Activated T-cell treated with anti-CD3 and anti-CD28 coated beads, Interleukin-2, amount 50 U/mL, for 24 hours (primary cell): ENCODE data around the gene SPTBN5.

Experiments
- DNase-seq: peaks from one replicate; pipeline ENCODE4 v3.0.0-alpha.2; 2020
- H3K27ac Mint-ChIP-seq: 2 replicates; pipeline ENCODE4 v1.8.0; 2020; ENCODE audit warnings: mild to moderate bottlenecking, mixed read lengths
- H3K27me3 Mint-ChIP-seq: 2 replicates; pipeline ENCODE4 v1.8.0; 2020; ENCODE audit warnings: mixed read lengths
- H3K36me3 Mint-ChIP-seq: 2 replicates; pipeline ENCODE4 v1.8.0; 2020; ENCODE audit warnings: low read depth, mixed read lengths
- H3K4me1 Mint-ChIP-seq: 2 replicates; pipeline ENCODE4 v1.8.0; 2020; ENCODE audit warnings: low read depth, mixed read lengths
- H3K4me3 Mint-ChIP-seq: 2 replicates; pipeline ENCODE4 v1.8.0; 2020; ENCODE audit warnings: mild to moderate bottlenecking, moderate library complexity, mixed read lengths
- H3K9me3 Mint-ChIP-seq: 2 replicates; pipeline ENCODE4 v1.8.0; 2020; ENCODE audit warnings: mixed read lengths

SPTBN5 gene

GRCh38 chr15:41851167-41851523 is 42.7 kb downstream of the SPTBN5 start:
- no peaks in the 10 kb centered on the region for H3K9me3 Mint-ChIP-seq
- H3K27me3 Mint-ChIP-seq: no peaks in the 10 kb centered on the region
- H3K36me3 Mint-ChIP-seq: peaks cover 28% of the 10 kb centered on the region
- peaks cover 8% of the 10 kb centered on the region for H3K4me1 Mint-ChIP-seq
- H3K4me3 Mint-ChIP-seq: no peak overlapping the region
- H3K27ac Mint-ChIP-seq: no peak overlapping the region
- DNase-seq: no peak

- H3K36me3 Mint-ChIP-seq: peaks cover 34% of the 10 kb centered on the region
- H3K4me3 Mint-ChIP-seq: no peak overlapping the region
- H3K9me3 Mint-ChIP-seq: no peaks in the 10 kb centered on the region
- H3K4me1 Mint-ChIP-seq: peaks cover 8% of the 10 kb centered on the region
- DNase-seq: no peak
- no peaks in the 10 kb centered on the region for H3K27me3 Mint-ChIP-seq
- no peak overlapping the region for H3K27ac Mint-ChIP-seq
Measured at GRCh38 chr15:41850482-41851166, 43.2 kb downstream of the SPTBN5 start.

- Mint-ChIP-seq H3K4me3 (no peak overlapping the region), H3K4me1 (peaks cover 8% of the 10 kb centered on the region), H3K36me3 (peaks cover 37% of the 10 kb centered on the region), H3K27me3 (no peaks in the 10 kb centered on the region), H3K27ac (no peak overlapping the region), H3K9me3 (no peaks in the 10 kb centered on the region)
- DNase-seq: no peak
Measured at GRCh38 chr15:41849861-41850260, 44.0 kb downstream of the SPTBN5 start.

GRCh38 chr15:41849204-41849603 is 44.6 kb downstream of the SPTBN5 start:
- no peaks in the 10 kb centered on the region for H3K27me3 Mint-ChIP-seq
- no peak for DNase-seq
- H3K4me3 Mint-ChIP-seq: no peak overlapping the region
- H3K4me1 Mint-ChIP-seq: peaks cover 8% of the 10 kb centered on the region
- peak overlapping the region; percentile 56 for H3K27ac Mint-ChIP-seq
- peaks cover 43% of the 10 kb centered on the region for H3K36me3 Mint-ChIP-seq
- no peaks in the 10 kb centered on the region for H3K9me3 Mint-ChIP-seq

GRCh38 chr15:41848631-41849030 is 45.2 kb downstream of the SPTBN5 start:
- H3K36me3 Mint-ChIP-seq: peaks cover 47% of the 10 kb centered on the region
- H3K27ac Mint-ChIP-seq: peak overlapping the region; percentile 53
- no peaks in the 10 kb centered on the region for H3K9me3 Mint-ChIP-seq
- peaks cover 8% of the 10 kb centered on the region for H3K4me1 Mint-ChIP-seq
- no peak overlapping the region for H3K4me3 Mint-ChIP-seq
- peak; percentile 60 for DNase-seq
- no peaks in the 10 kb centered on the region for H3K27me3 Mint-ChIP-seq

GRCh38 chr15:41847981-41848380 is 45.9 kb downstream of the SPTBN5 start:
- Mint-ChIP-seq H3K9me3 (no peaks in the 10 kb centered on the region), H3K4me1 (peaks cover 8% of the 10 kb centered on the region), H3K4me3 (no peak overlapping the region), H3K27me3 (no peaks in the 10 kb centered on the region), H3K36me3 (peaks cover 52% of the 10 kb centered on the region), H3K27ac (peak overlapping the region; percentile 53)
- DNase-seq: no peak

- Mint-ChIP-seq H3K9me3 (no peaks in the 10 kb centered on the region), H3K36me3 (peaks cover 54% of the 10 kb centered on the region), H3K27ac (no peak overlapping the region), H3K4me3 (no peak overlapping the region), H3K27me3 (no peaks in the 10 kb centered on the region), H3K4me1 (peaks cover 8% of the 10 kb centered on the region)
- no peak for DNase-seq
Measured at GRCh38 chr15:41847206-41847605, 46.6 kb downstream of the SPTBN5 start.

- no peaks in the 10 kb centered on the region for H3K9me3 Mint-ChIP-seq
- H3K36me3 Mint-ChIP-seq: peaks cover 63% of the 10 kb centered on the region
- H3K27me3 Mint-ChIP-seq: no peaks in the 10 kb centered on the region
- H3K4me1 Mint-ChIP-seq: peaks cover 8% of the 10 kb centered on the region
- H3K4me3 Mint-ChIP-seq: no peak overlapping the region
- H3K27ac Mint-ChIP-seq: no peak overlapping the region
- DNase-seq: no peak
Measured at GRCh38 chr15:41844814-41845213, 49.0 kb downstream of the SPTBN5 start.

- H3K9me3 Mint-ChIP-seq: no peaks in the 10 kb centered on the region
- no peak overlapping the region for H3K4me3 Mint-ChIP-seq
- H3K4me1 Mint-ChIP-seq: peaks cover 4% of the 10 kb centered on the region
- H3K27ac Mint-ChIP-seq: peak overlapping the region; percentile 61
- DNase-seq: no peak
- no peaks in the 10 kb centered on the region for H3K27me3 Mint-ChIP-seq
- H3K36me3 Mint-ChIP-seq: peaks cover 58% of the 10 kb centered on the region
Measured at GRCh38 chr15:41843571-41843970, 50.3 kb downstream of the SPTBN5 start.

- Mint-ChIP-seq H3K4me3 (no peak overlapping the region), H3K9me3 (no peaks in the 10 kb centered on the region), H3K4me1 (peaks cover 1% of the 10 kb centered on the region), H3K27ac (peak overlapping the region; percentile 27), H3K27me3 (no peaks in the 10 kb centered on the region), H3K36me3 (peaks cover 50% of the 10 kb centered on the region)
- no peak for DNase-seq
Measured at GRCh38 chr15:41842229-41842628, 51.6 kb downstream of the SPTBN5 start.

- H3K9me3 Mint-ChIP-seq: no peaks in the 10 kb centered on the region
- no peaks in the 10 kb centered on the region for H3K27me3 Mint-ChIP-seq
- no peak for DNase-seq
- H3K4me1 Mint-ChIP-seq: peaks cover 2% of the 10 kb centered on the region
- H3K4me3 Mint-ChIP-seq: no peak overlapping the region
- no peak overlapping the region for H3K27ac Mint-ChIP-seq
- H3K36me3 Mint-ChIP-seq: peaks cover 45% of the 10 kb centered on the region
Measured at GRCh38 chr15:41841131-41841530, 52.7 kb downstream of the SPTBN5 start.

- no peak overlapping the region for H3K4me3 Mint-ChIP-seq
- peaks cover 2% of the 10 kb centered on the region for H3K4me1 Mint-ChIP-seq
- no peak for DNase-seq
- H3K27me3 Mint-ChIP-seq: no peaks in the 10 kb centered on the region
- peaks cover 40% of the 10 kb centered on the region for H3K36me3 Mint-ChIP-seq
- H3K9me3 Mint-ChIP-seq: no peaks in the 10 kb centered on the region
- H3K27ac Mint-ChIP-seq: no peak overlapping the region
Measured at GRCh38 chr15:41840673-41841072, 53.2 kb downstream of the SPTBN5 start.

- H3K27ac Mint-ChIP-seq: no peak overlapping the region
- H3K4me3 Mint-ChIP-seq: no peak overlapping the region
- H3K9me3 Mint-ChIP-seq: no peaks in the 10 kb centered on the region
- no peaks in the 10 kb centered on the region for H3K27me3 Mint-ChIP-seq
- peaks cover 37% of the 10 kb centered on the region for H3K36me3 Mint-ChIP-seq
- H3K4me1 Mint-ChIP-seq: peaks cover 4% of the 10 kb centered on the region
- DNase-seq: no peak
Measured at GRCh38 chr15:41839781-41840491, 53.9 kb downstream of the SPTBN5 start.

- Mint-ChIP-seq H3K27me3 (no peaks in the 10 kb centered on the region), H3K36me3 (peaks cover 25% of the 10 kb centered on the region), H3K4me1 (peaks cover 12% of the 10 kb centered on the region), H3K4me3 (no peak within 1 kb of the TSS), H3K27ac (peak within 1 kb of the TSS; percentile 22), H3K9me3 (no peaks in the 10 kb centered on the region)
- no peak for DNase-seq
Measured at GRCh38 chr15:41838400-41838897, 55.4 kb downstream of the SPTBN5 start, which contains the start of gene PLA2G4B. Gene PLA2G4B (plus strand): TSS chr15:41838847. CDS start chr15:41838914, 67 bp downstream.
